ENCODE measurements around the gene HOXC6.

Gene HOXC6

DNA sequence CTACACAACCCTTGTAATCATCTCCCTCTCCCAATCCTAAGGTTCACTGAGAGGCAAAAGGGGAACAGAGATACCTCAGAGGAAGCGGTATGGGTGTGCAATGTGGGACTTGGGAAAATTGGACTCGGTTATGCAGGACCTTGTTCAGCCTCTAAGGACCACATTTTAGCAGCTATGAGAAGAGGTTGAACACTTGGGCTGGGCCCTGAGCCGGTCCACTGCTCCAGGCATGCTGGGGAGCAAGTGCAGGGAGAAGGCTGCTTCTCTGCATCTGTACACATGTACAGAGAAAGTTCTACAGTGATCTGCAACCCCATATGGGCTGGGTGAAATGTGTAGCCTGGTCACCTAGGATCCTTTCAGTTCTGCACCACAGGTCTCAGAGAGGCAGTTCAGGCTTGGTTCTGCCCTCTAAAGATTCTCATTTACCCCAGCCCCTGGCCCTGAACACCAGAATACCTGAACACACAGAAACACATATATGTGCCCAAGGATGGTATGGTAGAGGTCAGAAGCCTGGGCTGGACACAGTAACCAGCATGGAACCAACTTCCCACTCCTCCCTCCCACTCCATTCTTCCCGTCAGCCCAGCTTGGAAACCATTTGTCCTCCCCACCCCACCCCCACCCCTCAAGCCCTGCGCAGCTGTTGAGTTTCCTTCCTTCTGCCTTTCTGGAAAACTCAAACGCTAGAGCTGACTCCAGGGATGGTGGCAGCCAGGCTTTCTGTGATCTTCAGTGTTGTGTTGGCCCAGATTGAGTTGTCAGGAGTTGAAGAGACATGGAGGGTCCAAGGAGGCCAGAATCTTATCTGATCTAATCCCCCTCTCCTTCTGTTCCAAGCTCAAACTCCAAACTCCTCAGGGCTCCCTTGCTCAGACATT, 15.0 kb downstream of the HOXC6 start:
- no peak for DNase-seq (ENCODE audit: low spot score)

DNA sequence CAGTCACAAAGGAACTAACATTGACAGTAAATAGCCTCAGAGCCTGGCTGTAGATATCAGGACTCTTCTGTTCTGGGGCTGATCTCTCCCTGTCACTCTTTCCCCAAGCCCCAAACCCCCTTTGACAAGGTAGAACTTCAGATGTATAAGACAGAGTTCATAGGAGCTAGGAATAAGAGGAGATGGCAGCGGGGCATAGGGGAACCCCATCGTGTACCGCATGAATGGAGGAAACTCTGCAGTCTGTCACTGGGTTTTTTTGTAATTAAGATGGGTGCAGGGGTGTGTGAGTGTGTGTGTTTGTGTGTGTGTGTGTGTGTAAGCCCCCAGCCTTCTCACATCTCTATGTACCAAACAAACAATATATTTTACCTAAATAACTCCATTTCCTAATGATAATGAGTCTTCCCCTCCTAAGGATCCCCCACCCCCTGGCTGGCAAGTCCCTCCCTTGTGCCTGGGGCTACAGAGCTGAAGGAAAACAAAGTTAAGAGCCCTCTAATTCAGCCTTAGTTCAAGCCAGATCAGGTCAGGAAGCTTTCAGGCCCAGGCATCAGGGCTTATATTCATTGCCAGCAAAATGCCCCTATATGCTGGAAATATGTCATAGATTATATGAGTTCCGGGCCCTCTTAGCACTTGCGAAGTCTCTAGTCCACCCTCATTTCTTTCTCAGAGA, 16.3 kb downstream of the HOXC6 start:
- DNase-seq (ENCODE audit: low spot score) = no peak

DNA sequence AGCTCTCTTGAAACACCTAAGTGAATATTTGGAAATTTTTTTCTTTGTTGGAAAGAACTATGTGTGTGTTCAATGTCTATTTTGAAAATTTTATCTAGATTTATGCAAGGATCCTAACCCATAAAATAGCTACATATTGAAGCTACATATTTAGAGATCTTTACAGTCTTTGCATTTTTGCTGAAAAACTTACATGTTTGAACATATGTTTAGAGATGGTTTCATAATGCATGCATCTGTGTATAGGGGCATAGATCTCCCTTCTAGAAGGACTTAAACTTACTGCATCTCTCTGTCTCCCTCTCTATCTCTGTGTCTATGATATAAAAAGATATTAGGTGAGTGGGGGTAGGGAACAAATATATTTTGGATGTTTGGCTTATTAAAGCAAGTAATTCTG, 17.2 kb downstream of the HOXC6 start:
- DNase-seq (ENCODE audit: low spot score) = no peak

DNA sequence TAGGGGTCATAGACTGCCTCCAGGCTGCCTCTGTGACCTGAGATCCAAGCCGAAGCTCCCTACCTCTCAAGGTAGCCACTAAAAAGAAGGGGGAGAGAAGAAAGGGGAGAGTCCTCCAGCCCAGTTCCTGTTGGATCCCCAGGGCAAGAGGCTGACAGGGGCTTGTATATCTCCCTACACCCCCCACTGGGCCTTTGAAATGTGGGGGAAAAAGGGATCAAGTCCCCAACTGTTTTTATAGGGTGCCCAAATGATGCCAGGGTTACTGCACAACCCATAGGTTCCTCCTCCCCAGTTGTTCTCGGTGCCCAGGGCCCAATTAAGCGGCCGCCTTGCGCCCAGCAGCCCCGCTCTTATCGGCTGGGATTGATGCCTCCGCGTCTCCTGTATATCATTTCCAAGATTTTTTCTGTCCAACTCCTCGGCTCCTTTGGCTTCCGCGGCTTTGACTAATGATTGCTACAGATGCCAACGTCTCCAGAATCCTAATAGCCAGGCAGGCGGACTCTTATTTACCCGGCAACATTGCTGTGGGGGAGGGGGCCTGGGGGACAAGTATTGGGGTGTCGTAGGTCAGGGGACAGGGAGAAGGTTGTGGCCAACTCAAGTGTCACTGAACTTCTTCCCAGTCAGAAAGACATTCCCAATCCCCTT, 17.8 kb downstream of the HOXC6 start:
- no peak for DNase-seq (ENCODE audit: low spot score)

DNA sequence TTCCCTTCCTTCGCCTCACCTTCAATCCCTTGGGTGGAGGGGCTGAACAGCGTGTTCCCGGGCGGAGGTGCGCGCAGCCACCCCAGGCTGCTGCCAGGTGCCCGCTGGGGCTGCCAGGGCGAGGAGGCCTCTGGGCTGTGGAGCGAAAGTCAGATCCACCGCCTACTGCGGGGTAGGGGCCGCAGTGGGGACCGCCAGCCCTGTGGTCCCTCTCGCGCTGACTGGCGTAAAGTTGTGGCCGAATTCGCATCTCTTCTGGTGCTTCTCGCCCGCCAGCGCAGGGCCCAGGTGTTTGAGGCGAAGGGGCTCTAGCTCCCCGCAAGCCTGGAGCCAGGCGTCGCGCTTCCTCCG, 18.5 kb downstream of the HOXC6 start:
- no peak for DNase-seq (ENCODE audit: low spot score)

DNA sequence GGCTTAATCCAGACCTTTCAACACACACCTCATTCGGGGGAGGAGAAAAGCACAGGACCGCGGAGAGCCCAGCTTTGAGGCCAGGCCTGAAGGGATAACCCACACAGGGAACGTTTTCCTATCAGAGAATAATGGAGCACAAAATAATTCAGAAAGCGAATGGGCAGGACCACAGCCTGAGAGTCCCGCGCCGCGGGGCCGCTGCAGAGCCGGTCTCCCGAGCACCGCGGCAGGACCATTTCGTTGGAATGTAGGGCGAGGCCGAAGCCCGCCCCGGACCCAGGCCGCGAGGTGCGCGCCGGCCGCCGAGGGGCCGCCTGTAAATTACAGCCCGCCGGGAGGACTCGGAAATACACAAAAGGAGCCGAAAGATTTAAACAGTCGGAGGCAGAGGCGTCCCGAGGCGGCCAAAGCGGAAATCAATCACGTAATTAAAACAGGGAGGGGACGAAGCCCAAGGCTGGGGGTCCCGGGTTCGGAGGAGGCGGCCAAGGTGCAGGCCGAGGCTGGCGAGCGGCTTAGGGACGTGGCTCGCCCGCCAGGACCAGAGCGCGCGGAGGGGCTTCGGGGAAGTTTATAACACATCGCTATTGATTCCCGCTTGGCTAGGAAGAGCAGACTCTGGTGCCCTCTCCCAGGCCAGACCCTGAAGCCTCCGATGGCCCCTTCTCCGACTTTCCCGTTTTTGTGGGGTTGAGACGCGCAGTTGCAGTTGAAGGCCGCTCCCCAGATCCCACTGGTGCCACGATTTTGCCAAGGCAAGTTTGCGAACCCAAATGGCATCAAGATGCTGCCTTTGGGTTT, 19.1 kb downstream of the HOXC6 start:
- DNase-seq (ENCODE audit: low spot score) = no peak

DNA sequence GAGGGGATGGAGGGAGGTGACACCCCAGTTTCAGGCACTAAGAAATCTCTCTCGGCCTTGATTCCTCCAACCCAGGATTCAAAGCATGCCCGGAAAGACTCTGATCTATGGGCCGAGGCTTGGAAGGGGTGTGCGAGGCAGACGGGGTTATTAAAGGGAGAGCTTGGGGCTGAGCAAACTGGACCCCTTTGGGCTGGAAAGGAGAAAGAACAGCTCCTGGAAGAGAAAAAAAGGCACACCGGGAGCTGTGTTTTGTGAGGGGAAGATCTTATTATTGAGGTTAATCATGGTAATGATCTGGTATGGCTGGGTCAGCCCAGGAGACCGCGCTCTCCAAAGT, 19.7 kb downstream of the HOXC6 start:
- DNase-seq (ENCODE audit: low spot score) = no peak

DNA sequence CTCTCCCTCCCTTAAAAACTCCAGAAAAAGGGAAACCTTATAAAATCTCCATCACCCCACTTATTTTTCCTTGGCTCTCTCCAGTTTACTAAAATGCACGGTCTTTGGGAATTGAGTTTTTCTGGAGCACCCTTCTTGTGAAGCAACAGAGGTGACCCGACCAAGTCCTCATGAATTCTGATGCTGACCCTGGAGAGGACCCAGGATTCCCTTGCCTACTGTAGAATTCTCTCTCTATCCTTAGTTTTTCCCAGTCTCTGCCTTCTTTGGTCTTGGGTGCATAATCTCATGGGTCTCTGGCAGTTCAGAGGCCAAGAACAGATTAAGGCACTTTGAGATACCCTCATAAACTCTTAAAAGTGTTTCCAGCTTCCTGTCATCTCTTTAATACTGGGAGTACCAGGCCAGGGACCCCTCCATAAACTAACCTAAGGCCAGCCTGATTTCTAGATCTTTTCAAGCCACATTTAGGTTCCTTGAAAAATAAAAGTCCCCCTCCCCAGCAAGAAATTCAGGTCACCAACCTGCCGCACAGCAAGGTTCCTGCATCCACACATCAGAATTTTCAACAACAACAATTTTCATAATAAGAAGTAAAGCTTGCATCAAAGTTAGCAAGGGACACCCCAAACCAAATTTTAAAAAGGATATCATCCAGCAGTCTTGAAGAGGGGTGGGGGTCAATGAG, 20.3 kb downstream of the HOXC6 start:
- DNase-seq (ENCODE audit: low spot score) = no peak

DNA sequence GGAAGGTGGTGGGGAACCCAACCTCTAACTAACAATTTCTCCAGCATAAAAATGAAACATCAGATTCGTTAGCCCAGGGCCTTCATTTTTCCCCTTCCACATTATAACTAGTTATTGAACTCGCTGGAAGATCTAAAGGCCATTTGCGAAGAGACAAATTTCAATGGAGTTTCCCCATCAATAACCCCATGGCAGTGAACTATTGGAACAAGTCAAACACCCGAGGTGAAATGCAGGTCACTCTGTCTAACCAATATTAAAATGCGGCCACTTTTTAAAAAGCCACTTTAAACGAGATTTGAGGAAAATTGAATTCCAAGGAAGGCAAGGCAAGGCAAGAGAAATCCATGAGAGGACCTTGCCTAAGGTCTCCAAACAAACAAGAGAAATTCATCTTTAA, 20.9 kb downstream of the HOXC6 start:
- no peak for DNase-seq (ENCODE audit: low spot score)

DNA sequence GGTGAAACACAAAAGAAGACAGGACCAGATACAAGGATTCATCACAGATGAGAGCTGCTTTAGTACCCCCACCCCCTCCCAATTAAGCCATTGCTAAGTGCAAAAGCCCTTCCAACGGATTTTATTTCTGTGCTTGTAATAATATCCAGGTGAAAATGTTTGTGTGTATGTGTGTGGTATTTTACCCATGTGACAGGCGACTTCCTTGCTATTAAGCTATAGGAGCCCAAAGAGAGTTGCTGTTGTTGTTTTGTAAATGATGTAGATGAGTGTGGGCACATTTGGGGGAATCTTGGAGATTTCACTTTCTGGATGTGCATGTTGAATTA, 22.2 kb downstream of the HOXC6 start:
- no peak for DNase-seq (ENCODE audit: low spot score)

DNA sequence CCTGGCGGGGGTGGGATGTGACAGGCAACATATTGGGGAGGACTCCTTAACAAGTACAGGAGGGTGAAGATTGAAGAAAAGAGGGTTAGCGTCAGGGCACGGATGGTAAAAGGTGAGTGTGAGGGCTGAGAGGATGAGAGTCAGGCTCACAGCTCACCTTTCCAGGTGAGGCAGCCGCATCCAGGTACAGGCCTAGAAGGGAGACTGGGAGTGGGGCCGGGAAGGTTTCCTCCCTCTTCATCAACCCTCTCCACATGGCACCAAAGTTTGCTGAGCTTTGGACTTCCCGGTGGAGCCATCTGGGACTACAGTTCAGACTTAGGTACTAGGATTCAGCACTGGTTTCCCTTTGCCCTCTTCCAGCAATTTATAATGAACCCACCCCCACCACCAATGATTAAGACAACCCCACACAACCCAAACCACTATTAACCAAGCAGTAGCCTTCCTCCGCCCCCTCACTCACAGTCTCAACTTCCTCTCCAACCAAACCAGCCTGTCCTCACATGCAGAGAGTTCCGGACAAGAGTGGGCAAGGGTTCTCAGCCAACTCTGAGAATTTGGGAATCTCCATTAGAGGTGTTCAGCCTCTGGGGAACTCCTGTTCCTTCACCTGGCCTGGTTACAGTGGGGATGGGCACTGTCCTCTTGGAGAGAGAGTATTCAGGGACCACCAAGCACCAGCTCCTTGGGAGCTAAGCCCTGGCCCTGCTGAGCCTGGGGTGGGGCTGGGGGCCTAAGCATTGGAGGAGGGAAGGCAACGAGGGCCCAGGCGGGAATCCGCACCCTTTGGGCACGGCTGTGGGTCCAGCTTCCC, 23.0 kb downstream of the HOXC6 start:
- no peak for DNase-seq (ENCODE audit: low spot score)

DNA sequence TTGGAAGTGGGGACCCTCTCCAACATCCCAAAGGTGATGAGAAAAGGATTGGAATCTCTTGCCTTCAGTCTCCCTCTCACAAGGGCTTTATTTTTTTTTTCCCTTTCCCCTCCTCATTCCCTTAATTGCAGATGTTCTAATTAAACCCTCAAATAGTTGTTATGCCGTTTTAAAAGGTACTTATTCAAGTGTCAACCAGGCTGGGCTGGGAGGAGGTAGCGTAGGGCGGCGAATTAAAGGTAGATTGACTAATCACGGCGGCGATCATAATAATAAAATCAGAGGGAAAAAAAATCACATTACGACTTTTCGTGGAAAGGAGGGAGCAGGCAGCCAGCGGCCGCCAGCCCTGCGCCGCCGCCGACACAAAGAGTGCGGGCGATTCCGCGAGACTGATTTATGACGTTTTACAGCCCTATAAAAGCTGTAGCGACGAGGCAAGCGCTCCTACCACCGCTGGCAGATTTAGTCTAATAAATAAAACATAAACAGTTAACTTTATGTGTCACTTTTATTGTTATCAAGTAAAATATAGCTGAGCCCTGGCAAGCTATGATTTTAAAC, 23.7 kb downstream of the HOXC6 start:
- no peak for DNase-seq (ENCODE audit: low spot score)

DNA sequence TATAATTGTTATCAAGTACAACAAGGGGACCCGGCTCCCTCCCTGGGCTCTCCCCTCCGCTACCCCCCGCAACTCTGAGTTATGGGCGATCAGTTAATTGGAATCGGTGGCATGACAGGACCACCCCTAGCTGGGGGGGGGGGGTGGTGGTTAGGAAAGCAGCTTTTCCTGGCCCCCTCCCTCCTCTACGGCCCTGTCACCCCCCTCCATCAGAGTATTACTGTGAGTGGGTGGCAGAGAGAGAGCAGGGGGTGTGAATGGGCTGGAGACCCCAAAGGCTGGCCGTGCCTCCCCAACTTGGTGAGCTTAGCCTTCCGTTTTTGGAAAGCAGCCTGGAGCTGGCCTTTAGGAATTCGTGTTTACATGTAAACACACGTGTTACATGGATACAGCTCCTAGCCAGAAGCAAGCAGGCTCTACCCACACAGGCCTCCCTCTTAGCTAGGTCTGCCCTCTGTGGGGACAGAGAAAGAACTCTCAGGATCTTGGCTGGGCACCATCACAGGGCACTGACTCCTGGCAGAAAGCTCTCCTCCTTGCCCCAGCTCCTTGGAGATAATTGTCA, 24.3 kb downstream of the HOXC6 start:
- no peak for DNase-seq (ENCODE audit: low spot score)

DNA sequence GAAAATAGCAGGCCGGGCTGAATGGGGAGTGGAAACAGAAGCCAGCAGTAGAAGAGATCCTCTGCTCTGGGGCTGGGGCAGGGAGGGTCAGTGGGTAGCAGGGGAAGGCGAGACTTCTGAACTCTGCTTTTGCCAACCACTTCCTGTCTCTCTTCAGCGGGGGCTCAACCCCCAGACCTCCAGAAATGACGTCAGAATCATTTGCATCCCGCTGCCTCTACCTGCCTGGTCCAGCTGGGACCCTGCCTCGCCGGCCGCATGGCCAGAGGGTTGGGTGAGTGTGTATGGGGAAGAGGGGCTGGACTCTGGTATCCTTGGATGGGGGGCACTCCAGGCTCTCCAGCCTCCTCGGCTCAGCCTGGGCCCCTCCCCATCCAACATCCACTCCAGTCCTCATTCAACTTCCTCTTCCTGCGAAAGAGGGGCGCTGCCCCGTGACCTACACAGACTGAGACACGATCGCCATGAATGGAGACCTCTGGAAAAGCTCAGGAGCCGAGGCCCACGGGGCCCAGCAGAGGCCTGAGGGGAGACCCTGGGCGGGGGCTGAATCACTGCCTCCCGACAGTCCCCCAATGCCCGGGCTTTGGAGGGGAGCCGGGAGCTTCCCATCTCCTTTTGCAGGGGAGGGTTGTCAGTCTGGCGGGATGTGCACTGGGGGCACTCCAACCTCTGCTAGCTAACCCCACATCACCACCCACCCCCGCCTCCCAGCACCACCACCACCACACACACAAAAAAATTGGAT, 24.9 kb downstream of the HOXC6 start:
- no peak for DNase-seq (ENCODE audit: low spot score)

DNA sequence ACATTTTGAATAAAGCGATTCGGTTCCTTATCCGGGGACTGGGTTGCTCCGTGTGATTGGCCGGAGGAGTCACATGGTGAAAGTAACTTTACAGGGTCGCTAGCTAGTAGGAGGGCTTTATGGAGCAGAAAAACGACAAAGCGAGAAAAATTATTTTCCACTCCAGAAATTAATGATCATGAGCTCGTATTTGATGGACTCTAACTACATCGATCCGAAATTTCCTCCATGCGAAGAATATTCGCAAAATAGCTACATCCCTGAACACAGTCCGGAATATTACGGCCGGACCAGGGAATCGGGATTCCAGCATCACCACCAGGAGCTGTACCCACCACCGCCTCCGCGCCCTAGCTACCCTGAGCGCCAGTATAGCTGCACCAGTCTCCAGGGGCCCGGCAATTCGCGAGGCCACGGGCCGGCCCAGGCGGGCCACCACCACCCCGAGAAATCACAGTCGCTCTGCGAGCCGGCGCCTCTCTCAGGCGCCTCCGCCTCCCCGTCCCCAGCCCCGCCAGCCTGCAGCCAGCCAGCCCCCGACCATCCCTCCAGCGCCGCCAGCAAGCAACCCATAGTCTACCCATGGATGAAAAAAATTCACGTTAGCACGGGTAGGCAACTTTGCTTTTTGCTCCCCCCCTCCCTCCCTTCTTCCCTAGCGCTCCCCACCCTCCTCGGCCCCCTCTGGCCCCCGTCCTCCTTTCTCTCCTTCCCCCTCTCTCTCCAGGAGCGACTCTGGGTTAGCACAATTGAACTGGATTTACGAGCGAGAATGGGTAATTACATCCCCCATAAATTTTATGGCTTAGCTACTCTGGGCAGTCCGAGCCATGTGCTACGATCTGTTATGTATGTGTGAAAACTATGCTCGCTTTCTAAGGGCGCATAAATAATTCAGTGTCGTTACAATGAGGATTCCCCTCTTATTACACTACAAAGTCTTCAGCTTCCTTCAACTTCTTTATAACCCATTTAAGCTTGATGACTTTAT, 25.8 kb downstream of the HOXC6 start, which contains the start of gene HOXC4:
Gene HOXC4 (plus strand): TSS at position 85 of the 991 bp plus-strand sequence. CDS start 88 bp downstream, at position 173.
- no peak for DNase-seq (ENCODE audit: low spot score)

DNA sequence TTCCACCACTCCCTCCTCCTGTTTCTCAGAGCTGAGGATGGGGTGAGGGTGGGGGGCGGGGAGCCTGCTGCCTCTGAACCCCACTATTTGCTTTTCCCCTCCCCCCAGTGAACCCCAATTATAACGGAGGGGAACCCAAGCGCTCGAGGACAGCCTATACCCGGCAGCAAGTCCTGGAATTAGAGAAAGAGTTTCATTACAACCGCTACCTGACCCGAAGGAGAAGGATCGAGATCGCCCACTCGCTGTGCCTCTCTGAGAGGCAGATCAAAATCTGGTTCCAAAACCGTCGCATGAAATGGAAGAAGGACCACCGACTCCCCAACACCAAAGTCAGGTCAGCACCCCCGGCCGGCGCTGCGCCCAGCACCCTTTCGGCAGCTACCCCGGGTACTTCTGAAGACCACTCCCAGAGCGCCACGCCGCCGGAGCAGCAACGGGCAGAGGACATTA, 26.5 kb downstream of the HOXC6 start:
- no peak for DNase-seq (ENCODE audit: low spot score)

DNA sequence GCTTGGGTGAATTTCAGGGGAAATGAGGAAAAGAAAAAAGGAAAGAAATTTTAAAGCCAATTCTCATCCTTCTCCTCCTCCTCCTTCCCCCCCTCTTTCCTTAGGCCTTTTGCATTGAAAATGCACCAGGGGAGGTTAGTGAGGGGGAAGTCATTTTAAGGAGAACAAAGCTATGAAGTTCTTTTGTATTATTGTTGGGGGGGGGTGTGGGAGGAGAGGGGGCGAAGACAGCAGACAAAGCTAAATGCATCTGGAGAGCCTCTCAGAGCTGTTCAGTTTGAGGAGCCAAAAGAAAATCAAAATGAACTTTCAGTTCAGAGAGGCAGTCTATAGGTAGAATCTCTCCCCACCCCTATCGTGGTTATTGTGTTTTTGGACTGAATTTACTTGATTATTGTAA, 27.3 kb downstream of the HOXC6 start:
- no peak for DNase-seq (ENCODE audit: low spot score)

DNA sequence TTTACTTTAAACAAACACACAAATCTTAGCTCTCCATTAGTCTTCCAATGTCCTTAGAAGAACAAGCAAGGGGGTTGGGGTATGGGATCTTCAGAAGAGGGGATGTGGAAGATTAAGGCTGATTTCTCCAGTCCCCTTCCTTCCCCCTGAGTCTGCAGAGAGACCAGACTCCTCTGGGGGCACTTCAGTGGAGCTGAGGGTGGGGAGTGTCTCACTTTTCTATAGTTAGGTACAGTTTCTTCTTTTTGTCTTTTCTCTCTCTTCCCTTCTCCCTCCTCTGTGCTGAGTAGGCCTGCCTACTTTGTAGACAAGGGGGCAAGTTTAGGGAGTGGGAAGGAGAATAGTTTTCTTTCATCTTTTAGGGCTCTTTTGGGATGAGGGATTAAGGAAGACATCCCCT, 27.9 kb downstream of the HOXC6 start:
- DNase-seq (ENCODE audit: low spot score) = no peak

All from CD4-positive, alpha-beta T cell treated with Interleukin-6 at 100 ng/mL for 8 hours (primary cell).